Panc1 (cell line): ENCODE measurements around the gene ZBTB7A. TPM values are rescaled to one million over a fixed set of nuclear protein-coding genes. Genes with fewer than 3 reads are reported as not detected.

Source experiments
- ATAC-seq: fragments of 200-7000 bp; cut with Tn5 transposase; 2 replicates; pipeline ENCODE4 v1.9.1; 2020; ENCODE audit warnings: mild to moderate bottlenecking, moderate library complexity
- BruUV-seq: library from RNA; stranded (reverse); fragments of 400-500 nt; replicated peaks from 2 replicates; lab custom pipeline; 2021; lab: Mats Ljungman, UMichigan
- CTCF ChIA-PET: fragments of 300-600 bp; sonication (Branson Sonifier 250); formaldehyde crosslinking; loops from one replicate; lab custom pipeline; 2022; ENCODE audit warnings: antibody characterized with exemption; lab: Charles Lee
- POLR2A ChIA-PET: fragments of 300-600 bp; sonication (Branson Sonifier 250); formaldehyde crosslinking; loops from one replicate; lab custom pipeline; 2022; ENCODE audit warnings: antibody characterized with exemption; lab: Charles Lee
- DNase-seq: peaks from one replicate; pipeline ENCODE4 v3.0.0-alpha.2; 2010; ENCODE audit warnings: low read depth, low spot score
- H3K27ac ChIP-seq: 2 replicates; pipeline ENCODE4 v1.5.1; 2011; ENCODE audit warnings: mild to moderate bottlenecking, low read length, inconsistent platforms
- H3K27me3 ChIP-seq: fragments of 200-500 bp; sonication (Bioruptor generic); 2 replicates; pipeline ENCODE4 v1.6.0; 2014; ENCODE audit warnings: low read length, inconsistent platforms; ENCODE audit not compliant: control insufficient read depth, insufficient read depth
- H3K36me3 ChIP-seq: fragments of 200-500 bp; sonication (Bioruptor generic); 2 replicates; pipeline ENCODE4 v1.5.1; 2014; ENCODE audit warnings: inconsistent platforms, mild to moderate bottlenecking, low read length, moderate library complexity; ENCODE audit not compliant: control insufficient read depth, insufficient read depth
- H3K4me1 ChIP-seq: 2 replicates; pipeline ENCODE4 v1.5.1; 2011; ENCODE audit warnings: inconsistent platforms, mild to moderate bottlenecking, low read length, moderate library complexity; ENCODE audit not compliant: control insufficient read depth, insufficient read depth
- H3K4me3 ChIP-seq, 2 experiments: 2 replicates each; pipeline ENCODE4 v1.5.1; 2011 to 2012; ENCODE audit warnings: low read depth in 2 of 2, low read length in 2 of 2, mild to moderate bottlenecking in 2 of 2, inconsistent platforms in 1 of 2, moderate library complexity in 1 of 2
- H3K9me3 ChIP-seq: fragments of 200-500 bp; sonication (Bioruptor generic); 2 replicates; pipeline ENCODE4 v1.5.1; 2014; ENCODE audit warnings: low read depth, mild to moderate bottlenecking, inconsistent platforms, low read length, moderate library complexity; ENCODE audit not compliant: control insufficient read depth, insufficient read depth
- POLR2AphosphoS5 ChIP-seq: IDR thresholded peaks from 2 replicates; pipeline ENCODE4 v1.6.1; 2012; ENCODE audit warnings: mild to moderate bottlenecking, low read depth, low read length, moderate library complexity
- SIN3A ChIP-seq: IDR thresholded peaks from 2 replicates; pipeline ENCODE4 v1.6.1; 2012; ENCODE audit warnings: low read depth, mild to moderate bottlenecking, low read length, moderate library complexity, borderline replicate concordance; ENCODE audit not compliant: insufficient read depth
- TCF7L2 ChIP-seq: IDR thresholded peaks from 2 replicates; pipeline ENCODE4 v1.6.1; 2011; ENCODE audit warnings: mild to moderate bottlenecking, low read depth, low read length, inconsistent platforms
- in situ Hi-C: cut with HindIII; loops from 2 replicates; pipeline ENCODE4 v1.10.0; 2016; ENCODE audit warnings: low sequenced_read_pairs, low pct_unique_long_range_greater_than_20kb
- intact Hi-C: fragments of 100-400 bp; cut with micrococcal nuclease; formaldehyde crosslinking; loops from one replicate; pipeline ENCODE4 v1.10.0; 2022; ENCODE audit not compliant: unreplicated experiment
- total RNA-seq: library from RNA; stranded (reverse); gene quantifications from one replicate; pipeline ENCODE4 v1.2.1, GENCODE V29; 2021; ENCODE audit not compliant: unreplicated experiment
- TF ChIP-seq, protein P1 (sequence below): fragments of 450-650 bp; IDR thresholded peaks from 2 replicates; pipeline ENCODE4 v1.5.1; 2017; ENCODE audit warnings: mild to moderate bottlenecking
- TF ChIP-seq, protein P2 (sequence below), 2 experiments: IDR thresholded peaks; 2 replicates each; pipeline ENCODE4 v1.6.1; 2011 to 2012; ENCODE audit warnings: low read depth in 2 of 2, control low read depth in 1 of 2, low read length in 1 of 2, mild to moderate bottlenecking in 1 of 2, moderate library complexity in 1 of 2; ENCODE audit not compliant: insufficient read depth in 1 of 2

ZBTB7A gene
- total RNA-seq, 1 experiment from 2014 or later = 48.0 TPM

DNA sequence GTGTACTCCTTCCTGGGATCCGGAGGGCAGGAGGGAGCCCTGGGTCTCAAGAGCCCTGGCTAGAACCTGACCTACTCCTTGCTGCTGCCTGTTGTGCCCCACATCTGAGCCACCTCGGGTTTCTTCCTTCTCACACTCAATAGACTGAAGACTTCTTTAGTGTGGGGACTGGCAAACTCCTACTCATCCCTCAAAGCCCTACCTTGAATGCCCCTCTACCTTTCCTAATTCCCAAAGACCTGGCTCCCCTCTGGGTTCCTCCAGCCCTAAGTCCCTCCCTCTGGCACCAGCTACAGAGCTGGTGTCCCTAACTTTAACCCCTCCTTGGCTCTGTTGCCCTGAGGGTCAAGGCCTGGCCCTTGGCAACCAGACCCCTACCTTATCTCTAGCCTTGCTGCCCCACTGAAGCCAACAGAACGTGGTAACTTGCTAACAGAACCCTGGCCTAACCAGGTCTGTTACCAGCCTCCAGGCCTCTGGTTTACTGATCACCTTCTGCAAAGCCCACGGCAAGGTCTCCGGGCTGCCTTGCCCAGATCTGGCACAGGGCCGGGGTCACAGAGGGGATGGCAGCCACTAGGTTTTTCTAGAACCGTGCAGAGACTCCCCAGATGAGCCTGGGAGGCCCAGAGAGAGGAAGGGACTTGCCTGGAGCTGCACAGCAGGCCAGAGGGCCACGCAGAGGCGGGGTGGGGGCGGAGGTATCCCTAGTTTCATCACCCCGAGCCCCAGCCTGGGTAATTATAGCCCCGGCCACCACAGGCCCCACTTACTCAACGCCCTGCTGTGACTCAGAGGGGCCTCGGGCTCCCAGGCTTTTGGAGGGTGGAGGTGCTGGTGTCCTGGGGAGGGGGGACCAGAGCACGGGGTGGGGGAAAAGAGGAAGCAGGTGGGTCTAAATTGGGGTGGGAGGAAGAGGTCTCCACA is 15.3 kb downstream of the ZBTB7A start:
- intact Hi-C loops (no loop called here), in situ Hi-C loops (no loop called here)
- no TSS peak for BruUV-seq
- peak; percentile 31; the same call in 1 of the 2 replicates for ATAC-seq
- TF ChIP-seq, protein P1, sequence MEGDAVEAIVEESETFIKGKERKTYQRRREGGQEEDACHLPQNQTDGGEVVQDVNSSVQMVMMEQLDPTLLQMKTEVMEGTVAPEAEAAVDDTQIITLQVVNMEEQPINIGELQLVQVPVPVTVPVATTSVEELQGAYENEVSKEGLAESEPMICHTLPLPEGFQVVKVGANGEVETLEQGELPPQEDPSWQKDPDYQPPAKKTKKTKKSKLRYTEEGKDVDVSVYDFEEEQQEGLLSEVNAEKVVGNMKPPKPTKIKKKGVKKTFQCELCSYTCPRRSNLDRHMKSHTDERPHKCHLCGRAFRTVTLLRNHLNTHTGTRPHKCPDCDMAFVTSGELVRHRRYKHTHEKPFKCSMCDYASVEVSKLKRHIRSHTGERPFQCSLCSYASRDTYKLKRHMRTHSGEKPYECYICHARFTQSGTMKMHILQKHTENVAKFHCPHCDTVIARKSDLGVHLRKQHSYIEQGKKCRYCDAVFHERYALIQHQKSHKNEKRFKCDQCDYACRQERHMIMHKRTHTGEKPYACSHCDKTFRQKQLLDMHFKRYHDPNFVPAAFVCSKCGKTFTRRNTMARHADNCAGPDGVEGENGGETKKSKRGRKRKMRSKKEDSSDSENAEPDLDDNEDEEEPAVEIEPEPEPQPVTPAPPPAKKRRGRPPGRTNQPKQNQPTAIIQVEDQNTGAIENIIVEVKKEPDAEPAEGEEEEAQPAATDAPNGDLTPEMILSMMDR = no peak
- no peak for TF ChIP-seq POLR2AphosphoS5
- no peak for TF ChIP-seq SIN3A
- TF ChIP-seq TCF7L2 = no peak
- TF ChIP-seq, protein P2, sequence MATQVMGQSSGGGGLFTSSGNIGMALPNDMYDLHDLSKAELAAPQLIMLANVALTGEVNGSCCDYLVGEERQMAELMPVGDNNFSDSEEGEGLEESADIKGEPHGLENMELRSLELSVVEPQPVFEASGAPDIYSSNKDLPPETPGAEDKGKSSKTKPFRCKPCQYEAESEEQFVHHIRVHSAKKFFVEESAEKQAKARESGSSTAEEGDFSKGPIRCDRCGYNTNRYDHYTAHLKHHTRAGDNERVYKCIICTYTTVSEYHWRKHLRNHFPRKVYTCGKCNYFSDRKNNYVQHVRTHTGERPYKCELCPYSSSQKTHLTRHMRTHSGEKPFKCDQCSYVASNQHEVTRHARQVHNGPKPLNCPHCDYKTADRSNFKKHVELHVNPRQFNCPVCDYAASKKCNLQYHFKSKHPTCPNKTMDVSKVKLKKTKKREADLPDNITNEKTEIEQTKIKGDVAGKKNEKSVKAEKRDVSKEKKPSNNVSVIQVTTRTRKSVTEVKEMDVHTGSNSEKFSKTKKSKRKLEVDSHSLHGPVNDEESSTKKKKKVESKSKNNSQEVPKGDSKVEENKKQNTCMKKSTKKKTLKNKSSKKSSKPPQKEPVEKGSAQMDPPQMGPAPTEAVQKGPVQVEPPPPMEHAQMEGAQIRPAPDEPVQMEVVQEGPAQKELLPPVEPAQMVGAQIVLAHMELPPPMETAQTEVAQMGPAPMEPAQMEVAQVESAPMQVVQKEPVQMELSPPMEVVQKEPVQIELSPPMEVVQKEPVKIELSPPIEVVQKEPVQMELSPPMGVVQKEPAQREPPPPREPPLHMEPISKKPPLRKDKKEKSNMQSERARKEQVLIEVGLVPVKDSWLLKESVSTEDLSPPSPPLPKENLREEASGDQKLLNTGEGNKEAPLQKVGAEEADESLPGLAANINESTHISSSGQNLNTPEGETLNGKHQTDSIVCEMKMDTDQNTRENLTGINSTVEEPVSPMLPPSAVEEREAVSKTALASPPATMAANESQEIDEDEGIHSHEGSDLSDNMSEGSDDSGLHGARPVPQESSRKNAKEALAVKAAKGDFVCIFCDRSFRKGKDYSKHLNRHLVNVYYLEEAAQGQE (IDR thresholded peaks at IDR 0.05; ENCODE audit: insufficient read depth in 1 of 2, low read depth in 2 of 2, low read length in 1 of 2) = no peak
- ChIA-PET POLR2A (interaction anchor here (0.7 kb wide), 1 partner anchor 120 kb away, joined by 12 read pairs; no protein-coding TSS in a partner anchor), CTCF (interaction anchor here (0.7 kb wide), 1 partner anchor 289 kb away, joined by 5 read pairs; the partner anchor contains the start of gene MRPL54)
- DNase-seq = no peak
- H3K27me3 ChIP-seq = no peaks in the 10 kb centered on the region
- peaks cover 21% of the 10 kb centered on the region for H3K4me1 ChIP-seq
- no peaks in the 10 kb centered on the region for H3K36me3 ChIP-seq
- no peak overlapping the region for H3K4me3 ChIP-seq
- peak overlapping the region; percentile 63 for H3K27ac ChIP-seq
- H3K9me3 ChIP-seq = no peaks in the 10 kb centered on the region

DNA sequence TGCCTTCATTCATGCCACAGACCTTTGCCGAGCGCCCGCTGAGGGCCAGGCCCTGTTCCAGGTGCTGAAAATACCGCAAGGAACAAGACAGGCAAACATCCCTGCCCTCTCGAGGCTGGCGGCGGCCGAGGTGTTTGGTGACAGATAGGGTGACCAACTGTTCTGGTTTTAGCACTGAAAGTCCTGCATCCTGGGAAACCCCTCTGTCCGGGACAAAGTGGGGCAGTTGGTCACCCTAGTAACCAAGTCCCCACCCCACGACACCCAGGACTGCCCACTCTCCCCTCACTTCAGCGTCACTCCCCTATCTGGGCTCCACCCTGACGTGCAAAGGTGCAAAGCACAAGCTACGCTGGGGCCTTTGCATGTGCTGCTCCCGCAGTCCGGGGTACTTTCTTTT is 17.3 kb downstream of the ZBTB7A start:
- no peak for DNase-seq
- no peak for ATAC-seq
- in situ Hi-C loops = no loop called here
- CTCF ChIA-PET = no interaction called here
- Histone ChIP-seq H3K27me3 (no peaks in the 10 kb centered on the region), H3K36me3 (no peaks in the 10 kb centered on the region; the same call in 1 of the 2 replicates), H3K27ac (no peak overlapping the region), H3K4me1 (peaks cover 21% of the 10 kb centered on the region), H3K9me3 (no peaks in the 10 kb centered on the region), H3K4me3 (no peak overlapping the region)
- BruUV-seq = no TSS peak
- intact Hi-C loops = no loop called here
- TF ChIP-seq, protein P1 = no peak
- TF ChIP-seq, protein P2 (IDR thresholded peaks at IDR 0.05; ENCODE audit: insufficient read depth in 1 of 2, low read depth in 2 of 2, low read length in 1 of 2) = peak; percentile 72 to 74; a peak in 3 of 4 replicates
- POLR2A ChIA-PET = no interaction called here
